ENCODE results near the gene CHM. TPM values are rescaled to one million over a fixed set of nuclear protein-coding genes. Genes with fewer than 3 reads are reported as not detected.

CHM gene
- total RNA-seq, 1 donor from 2014 or later = 33.8 TPM

- DNase-seq (ENCODE audit: low read depth, low spot score) = no peak
- H3K9me3 Mint-ChIP-seq = peaks cover 9% of the 10 kb centered on the region
- H3K27me3 Mint-ChIP-seq (ENCODE audit: low read depth) = no peaks in the 10 kb centered on the region
- H3K4me3 Mint-ChIP-seq = no peak overlapping the region
- TF ChIP-seq, protein P1, sequence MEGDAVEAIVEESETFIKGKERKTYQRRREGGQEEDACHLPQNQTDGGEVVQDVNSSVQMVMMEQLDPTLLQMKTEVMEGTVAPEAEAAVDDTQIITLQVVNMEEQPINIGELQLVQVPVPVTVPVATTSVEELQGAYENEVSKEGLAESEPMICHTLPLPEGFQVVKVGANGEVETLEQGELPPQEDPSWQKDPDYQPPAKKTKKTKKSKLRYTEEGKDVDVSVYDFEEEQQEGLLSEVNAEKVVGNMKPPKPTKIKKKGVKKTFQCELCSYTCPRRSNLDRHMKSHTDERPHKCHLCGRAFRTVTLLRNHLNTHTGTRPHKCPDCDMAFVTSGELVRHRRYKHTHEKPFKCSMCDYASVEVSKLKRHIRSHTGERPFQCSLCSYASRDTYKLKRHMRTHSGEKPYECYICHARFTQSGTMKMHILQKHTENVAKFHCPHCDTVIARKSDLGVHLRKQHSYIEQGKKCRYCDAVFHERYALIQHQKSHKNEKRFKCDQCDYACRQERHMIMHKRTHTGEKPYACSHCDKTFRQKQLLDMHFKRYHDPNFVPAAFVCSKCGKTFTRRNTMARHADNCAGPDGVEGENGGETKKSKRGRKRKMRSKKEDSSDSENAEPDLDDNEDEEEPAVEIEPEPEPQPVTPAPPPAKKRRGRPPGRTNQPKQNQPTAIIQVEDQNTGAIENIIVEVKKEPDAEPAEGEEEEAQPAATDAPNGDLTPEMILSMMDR (conservative IDR thresholded peaks at IDR 0.05) = no peak
- peaks cover 8% of the 10 kb centered on the region for H3K4me1 Mint-ChIP-seq
- H3K36me3 Mint-ChIP-seq (ENCODE audit: low read depth) = peaks cover 8% of the 10 kb centered on the region
- H3K27ac Mint-ChIP-seq (ENCODE audit: unreplicated experiment) = no peak overlapping the region
Measured at GRCh38 chrX:86047936-86048280, 550 bp upstream of the CHM start.

GRCh38 chrX:86044216-86044615 is 3.1 kb downstream of the CHM start:
- Mint-ChIP-seq H3K36me3 (ENCODE audit: low read depth) (peaks cover 8% of the 10 kb centered on the region), H3K9me3 (peaks cover 6% of the 10 kb centered on the region), H3K4me3 (peak overlapping the region; percentile 11), H3K27ac (ENCODE audit: unreplicated experiment) (no peak overlapping the region), H3K4me1 (peaks cover 35% of the 10 kb centered on the region), H3K27me3 (ENCODE audit: low read depth) (no peaks in the 10 kb centered on the region)
- DNase-seq (ENCODE audit: low read depth, low spot score) = no peak
- TF ChIP-seq, protein P1 (conservative IDR thresholded peaks at IDR 0.05) = no peak

DNA sequence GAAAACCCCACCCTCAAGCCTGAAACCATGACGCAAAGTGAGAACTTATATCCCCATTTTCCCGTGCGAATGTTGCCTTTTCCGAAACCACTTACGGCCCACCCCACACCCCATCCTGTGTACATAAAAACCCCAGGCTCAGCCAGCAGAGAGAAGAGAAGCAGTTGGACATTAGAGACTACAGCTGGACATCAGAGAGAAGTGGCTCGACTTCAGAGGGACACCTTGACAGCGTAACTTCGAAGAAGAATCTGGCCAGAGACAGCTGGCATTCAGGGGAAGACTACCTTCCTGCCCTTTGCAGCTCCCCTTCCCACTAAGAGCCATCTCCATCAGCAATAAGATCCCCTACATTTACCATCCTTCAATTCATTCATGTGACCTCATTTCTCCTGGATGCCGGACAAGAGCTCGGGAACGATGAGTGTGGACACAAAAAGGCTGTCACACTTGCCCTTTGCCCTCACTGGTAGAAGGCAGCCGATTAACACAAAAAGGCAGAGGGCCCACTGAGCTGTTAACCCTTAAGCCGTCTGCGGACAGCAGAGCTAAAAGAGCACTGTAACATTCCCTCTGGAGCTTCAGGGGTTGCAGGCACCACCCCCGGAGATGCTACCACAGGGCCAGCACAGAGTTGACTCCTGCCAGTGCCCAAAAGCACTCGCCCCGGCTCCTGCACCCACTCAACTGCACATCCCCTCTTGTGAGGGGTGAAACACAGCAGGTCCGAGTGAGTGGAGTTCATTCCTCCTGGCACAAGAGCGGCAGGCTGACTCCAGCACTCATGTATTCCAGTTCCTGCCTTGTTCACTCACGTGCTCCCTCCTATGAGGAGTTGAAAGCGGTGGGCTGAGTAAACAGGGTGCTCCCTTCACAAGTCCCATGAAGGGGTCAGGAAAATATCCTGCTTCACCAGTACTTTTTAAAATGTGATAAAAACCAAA is 7.5 kb downstream of the CHM start:
- DNase-seq (ENCODE audit: low read depth, low spot score) = peak; percentile 6
- Mint-ChIP-seq H3K27me3 (ENCODE audit: low read depth) (no peaks in the 10 kb centered on the region), H3K36me3 (ENCODE audit: low read depth) (peaks cover 4% of the 10 kb centered on the region), H3K9me3 (no peaks in the 10 kb centered on the region), H3K4me3 (peak overlapping the region; percentile 31), H3K4me1 (peaks cover 42% of the 10 kb centered on the region), H3K27ac (ENCODE audit: unreplicated experiment) (peak overlapping the region; percentile 66)
- TF ChIP-seq, protein P1 (conservative IDR thresholded peaks at IDR 0.05) = no peak

DNA sequence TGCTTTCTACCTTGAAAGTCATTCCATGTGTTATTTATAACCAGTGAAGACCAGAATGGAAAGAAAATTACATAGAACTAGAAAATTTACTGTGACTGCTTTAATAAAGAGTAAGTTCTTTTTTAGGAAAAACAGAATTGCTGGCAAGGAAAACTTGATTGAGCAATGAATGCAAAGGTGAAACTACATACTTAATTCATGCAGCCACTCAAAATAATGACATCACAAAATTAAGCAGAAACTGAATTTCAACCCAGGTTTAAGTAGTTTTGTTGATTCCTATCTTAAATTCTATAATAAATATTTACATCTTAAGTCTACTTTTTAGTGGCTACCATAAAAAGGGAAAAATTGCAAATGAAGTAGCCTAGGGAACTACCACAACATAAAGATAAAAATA is 14.0 kb downstream of the CHM start:
- H3K9me3 Mint-ChIP-seq = no peaks in the 10 kb centered on the region
- H3K4me1 Mint-ChIP-seq = peaks cover 17% of the 10 kb centered on the region
- TF ChIP-seq, protein P1 (conservative IDR thresholded peaks at IDR 0.05) = no peak
- no peak overlapping the region for H3K27ac Mint-ChIP-seq (ENCODE audit: unreplicated experiment)
- peaks cover 2% of the 10 kb centered on the region for H3K36me3 Mint-ChIP-seq (ENCODE audit: low read depth)
- H3K27me3 Mint-ChIP-seq (ENCODE audit: low read depth) = no peaks in the 10 kb centered on the region
- no peak overlapping the region for H3K4me3 Mint-ChIP-seq
- no peak for DNase-seq (ENCODE audit: low read depth, low spot score)

GRCh38 chrX:86028681-86029080 is 18.7 kb downstream of the CHM start:
- no peaks in the 10 kb centered on the region for H3K27me3 Mint-ChIP-seq (ENCODE audit: low read depth)
- H3K27ac Mint-ChIP-seq (ENCODE audit: unreplicated experiment) = no peak overlapping the region
- no peak overlapping the region for H3K4me3 Mint-ChIP-seq
- H3K4me1 Mint-ChIP-seq = peaks cover 9% of the 10 kb centered on the region
- DNase-seq (ENCODE audit: low read depth, low spot score) = no peak
- no peaks in the 10 kb centered on the region for H3K9me3 Mint-ChIP-seq
- no peaks in the 10 kb centered on the region for H3K36me3 Mint-ChIP-seq (ENCODE audit: low read depth)
- TF ChIP-seq, protein P1 (conservative IDR thresholded peaks at IDR 0.05) = no peak
